ENCODE data around the gene DIAPH3.
A peak's percentile ranks its signal among the peaks of the same experiment; 100 is the strongest.

DIAPH3 gene

DNA sequence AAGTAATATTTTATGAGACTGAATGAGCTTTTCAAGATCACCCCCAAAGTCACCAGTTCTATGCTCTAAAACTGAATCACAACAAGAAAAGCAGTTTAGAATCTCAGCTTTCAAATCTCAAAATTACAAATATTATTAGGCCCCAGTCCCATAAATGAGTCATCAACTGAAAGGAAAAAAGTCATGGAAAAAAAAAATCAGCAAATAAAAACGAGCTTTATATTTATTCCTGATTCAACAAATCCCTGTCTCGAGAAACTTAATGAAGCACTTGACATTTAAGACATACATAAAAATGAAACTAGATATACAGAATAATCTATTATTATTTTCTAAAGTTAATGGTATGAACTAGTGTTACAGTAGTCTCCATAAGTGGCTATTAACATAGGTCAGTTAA, 203.0 kb downstream of the DIAPH3 start:
- DNase-seq = no peak

GRCh38 chr13:59957438-59957837, 206.3 kb downstream of the DIAPH3 start:
- no peak for DNase-seq

DNA sequence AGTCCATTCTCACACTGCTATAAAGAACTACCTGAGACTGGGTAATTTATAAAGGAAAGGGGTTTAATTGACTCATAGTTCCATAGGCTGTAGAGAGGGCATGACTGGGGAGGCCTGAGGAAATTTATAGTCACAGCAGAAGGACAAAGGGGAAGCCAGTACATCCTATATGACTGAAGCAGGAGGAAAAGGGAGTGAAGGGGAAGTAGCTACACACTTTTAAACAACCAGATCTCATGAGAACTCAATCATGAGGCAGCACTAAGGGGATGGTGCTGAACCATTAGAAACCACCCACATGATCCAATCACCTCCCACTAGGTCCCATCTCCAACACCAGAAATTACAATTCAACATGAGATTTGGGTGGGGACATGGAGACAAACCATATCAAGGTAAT, 209.1 kb downstream of the DIAPH3 start:
- DNase-seq = no peak

- DNase-seq = no peak
These were observed 212.7 kb downstream of the DIAPH3 start for GRCh38 chr13:59951011-59951410.

DNA sequence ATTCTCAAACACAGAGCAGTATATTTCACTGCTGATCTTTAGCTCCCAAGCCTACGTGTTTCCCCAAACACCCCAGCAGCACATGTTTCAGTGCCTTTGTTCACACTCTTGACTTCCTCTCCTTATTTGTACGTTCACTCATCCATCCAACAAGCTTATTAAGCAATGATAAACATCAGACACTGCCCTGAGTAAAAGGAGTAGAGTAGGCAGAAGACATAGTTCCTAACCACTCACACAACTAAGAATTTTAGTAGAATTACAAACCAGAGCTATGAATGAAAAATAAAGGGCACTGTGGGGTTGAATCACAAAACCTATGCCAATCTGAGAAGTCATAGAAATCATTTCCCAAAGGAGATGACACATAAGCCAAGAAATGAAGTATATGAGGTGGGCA, 213.5 kb downstream of the DIAPH3 start:
- DNase-seq = no peak

GRCh38 chr13:59948686-59949085, 215.0 kb downstream of the DIAPH3 start:
- DNase-seq = no peak

DNA sequence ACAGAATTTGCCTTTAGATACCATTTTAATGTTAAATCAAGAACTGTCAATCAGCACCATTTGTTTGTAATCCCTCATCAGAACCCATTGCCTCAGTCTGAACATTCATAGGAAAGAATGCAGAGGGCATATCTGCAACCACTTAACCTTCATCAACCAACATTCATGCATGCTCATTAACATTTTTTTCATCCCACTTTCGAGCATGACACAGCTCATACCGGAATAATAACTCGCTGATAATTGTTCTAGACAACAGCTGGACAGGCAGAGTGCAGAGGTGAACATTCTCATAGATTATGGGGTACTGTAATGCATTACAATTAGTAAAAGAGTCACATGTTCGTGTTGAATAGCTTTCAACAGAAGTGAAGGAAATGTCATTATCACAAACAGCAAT, 216.8 kb downstream of the DIAPH3 start:
- DNase-seq = no peak

DNA sequence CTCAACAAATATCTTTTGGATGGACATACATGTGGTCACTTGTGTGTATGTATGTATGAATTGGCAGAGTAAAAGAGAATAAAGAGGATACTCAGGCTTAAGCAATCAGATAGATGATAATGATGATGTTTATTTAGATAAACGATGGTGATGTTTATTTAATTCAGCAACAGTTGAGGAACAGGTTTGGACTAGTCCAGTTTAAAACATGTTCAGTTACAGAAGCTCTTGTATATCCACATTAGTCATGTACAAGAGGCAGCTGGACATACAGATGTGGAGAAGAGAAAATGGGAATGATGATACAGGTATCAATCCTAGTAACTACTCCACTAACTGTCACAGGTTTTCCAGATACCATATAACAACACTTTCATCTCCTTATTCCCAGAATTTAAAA, 232.1 kb downstream of the DIAPH3 start:
- no peak for DNase-seq

DNA sequence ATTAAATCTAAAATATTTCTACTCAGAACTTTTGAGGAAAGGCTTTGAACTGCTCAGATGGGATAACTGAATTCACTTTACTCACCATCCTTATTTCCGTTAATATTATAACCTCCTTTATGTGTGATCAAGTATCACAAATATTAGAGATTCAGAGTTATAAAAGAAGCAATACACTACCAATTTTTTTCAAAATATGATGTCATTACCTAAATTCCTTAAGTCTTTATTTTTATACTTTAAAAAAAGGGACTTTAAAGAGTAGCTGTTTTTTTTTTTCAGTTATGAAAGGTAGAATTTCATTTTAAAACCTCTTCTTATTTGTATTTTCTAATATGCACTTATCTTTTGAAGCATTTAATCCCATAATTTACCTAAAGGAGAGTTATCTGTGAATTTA, 239.5 kb downstream of the DIAPH3 start:
- DNase-seq = no peak

DNA sequence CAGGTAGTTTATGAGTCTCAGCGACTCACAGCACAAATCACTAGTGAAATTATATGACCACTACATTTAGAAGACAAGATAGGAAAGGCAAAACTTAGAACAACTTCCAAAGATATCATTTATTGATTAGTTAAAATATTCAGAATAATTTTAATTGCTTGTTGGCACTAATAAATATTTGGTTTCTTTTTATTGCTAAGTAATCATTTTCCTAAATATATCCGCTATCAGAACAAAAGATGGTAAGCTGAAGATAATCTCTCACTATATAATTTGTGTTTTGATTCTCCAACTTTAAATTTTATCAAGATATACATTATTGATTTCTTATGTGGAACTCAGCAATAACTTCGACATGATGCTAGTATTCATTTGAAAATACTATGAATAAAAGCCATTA, 248.5 kb downstream of the DIAPH3 start:
- DNase-seq = no peak

DNA sequence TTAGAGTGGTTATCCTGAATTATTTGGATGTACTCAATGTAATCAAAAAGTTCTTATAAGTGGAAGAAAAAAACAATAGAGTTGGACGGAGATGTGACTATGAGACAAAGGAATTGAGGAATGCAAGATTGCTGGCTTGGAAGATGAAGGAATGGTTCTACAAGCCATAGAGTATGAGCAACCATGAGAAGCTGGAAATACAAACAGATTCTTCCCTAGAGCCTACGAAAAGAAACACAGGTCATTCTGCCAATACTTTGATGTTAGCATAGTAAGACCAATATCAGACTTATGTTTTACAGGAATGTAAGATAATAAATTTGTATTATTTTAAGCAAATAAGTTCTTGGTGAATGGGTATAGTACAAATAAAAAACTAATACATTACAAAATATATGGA, 249.2 kb downstream of the DIAPH3 start:
- DNase-seq = no peak

DNA sequence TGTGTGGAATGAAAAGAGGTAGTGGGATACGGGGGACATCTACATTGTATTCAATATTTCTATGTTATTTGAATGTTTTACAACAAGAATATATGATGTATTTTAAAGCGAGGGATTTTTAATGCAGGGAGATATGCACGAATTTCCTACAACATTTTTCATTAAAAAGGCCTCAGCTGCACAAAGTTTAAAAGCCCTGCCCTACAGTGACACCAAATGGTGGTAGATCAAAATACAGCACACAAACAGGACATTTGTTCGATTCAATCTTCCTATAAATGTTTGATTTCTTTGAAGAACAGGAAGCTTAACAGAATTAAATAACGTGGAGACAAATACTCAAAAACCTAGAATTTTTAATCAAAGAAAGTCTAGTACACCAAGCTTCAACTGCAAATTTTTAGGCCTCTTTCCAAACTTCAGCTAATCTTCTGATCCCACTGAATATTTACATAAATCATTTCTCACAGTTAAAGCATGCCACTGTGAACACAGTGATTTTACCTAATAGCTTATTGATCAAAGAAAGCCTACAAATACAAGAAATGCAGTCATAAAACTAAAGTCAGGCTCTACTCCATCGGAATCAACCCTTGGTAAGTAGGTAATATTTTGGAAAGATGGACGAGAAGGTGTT, 257.2 kb downstream of the DIAPH3 start:
- peak in 2 of 51 donors; percentile 0 to 13 for DNase-seq

DNA sequence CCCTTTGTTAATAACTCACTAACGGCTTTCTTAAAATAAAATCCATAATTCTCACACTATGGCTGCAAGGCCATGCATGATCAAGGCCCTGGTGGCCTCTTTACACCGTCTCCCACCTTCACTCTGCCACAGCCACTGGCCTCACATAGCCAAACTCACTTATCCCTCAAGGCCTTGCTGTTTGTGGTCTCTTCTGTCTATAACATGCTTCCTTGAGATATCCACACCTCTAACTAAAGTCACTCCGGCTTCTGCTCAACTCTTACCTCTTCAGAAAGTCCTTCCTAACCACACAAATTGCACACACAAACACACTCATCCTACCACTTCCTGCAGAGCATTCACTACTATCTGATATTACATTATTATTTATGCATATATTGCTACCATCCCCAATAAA, 262.5 kb downstream of the DIAPH3 start:
- DNase-seq = no peak

- DNase-seq = no peak
These were observed 265.7 kb downstream of the DIAPH3 start for GRCh38 chr13:59898066-59898465.

GRCh38 chr13:59893266-59893665, 270.5 kb downstream of the DIAPH3 start:
- no peak for DNase-seq

DNA sequence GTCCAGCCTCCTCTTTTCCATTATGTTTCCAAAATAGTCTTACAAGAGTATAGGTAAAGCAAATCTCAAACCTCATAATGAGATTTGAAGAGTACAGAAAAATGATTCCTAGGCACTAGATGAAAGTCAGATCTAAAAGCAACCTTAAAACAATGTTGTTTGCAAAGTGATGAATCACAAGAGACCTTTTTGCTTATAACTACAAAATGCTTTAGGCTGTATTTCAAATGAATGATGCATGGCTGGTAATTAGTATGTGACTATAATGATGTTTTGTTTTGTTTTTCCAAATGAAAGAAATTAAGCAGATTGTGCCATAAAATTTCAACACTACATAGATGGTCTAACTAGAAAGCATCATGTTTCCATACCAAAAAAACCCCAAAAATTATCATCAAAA, 272.7 kb downstream of the DIAPH3 start:
- DNase-seq = no peak

DNA sequence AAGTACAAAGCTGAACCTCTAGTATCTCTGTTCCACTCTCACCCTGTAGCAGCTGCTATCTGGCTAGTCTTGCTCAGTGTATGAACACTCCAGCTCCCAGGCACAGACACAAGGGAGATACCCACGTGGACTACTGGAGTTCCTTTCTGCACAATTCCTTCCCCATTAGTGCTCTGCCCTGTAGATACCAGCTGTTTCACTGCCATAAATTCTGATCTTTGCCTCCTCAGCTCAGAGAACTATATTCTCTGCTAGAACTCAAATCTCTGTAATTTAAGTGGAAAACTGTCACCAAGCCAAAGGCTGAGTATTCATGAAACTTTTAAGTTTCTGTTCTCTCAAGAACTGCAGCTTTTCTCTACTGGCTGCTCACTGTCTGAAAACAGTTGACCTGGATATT, 273.7 kb downstream of the DIAPH3 start:
- no peak for DNase-seq

- no peak for DNase-seq
These were observed 275.3 kb downstream of the DIAPH3 start for GRCh38 chr13:59888408-59888807.

GRCh38 chr13:59885076-59885475, 278.7 kb downstream of the DIAPH3 start:
- no peak for DNase-seq

DNA sequence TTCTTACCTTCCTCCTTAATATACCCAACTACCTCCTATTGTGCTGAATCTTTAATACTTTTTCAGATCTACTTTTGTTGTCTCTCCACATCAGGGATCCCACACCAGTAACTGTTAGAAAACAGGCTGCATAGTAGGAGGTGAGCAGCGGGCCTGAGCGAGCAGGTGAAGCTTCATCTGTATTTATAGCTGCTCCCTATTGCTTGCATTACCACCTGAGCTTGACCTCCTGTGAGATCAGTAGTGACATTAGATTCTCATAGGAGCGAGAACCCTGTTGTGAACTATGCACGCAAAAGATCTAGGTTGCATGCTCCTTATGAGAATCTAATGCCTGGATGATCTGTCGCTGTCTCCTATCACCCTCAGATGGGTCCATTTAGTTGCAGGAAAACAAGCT, 279.8 kb downstream of the DIAPH3 start:
- DNase-seq = no peak

DNA sequence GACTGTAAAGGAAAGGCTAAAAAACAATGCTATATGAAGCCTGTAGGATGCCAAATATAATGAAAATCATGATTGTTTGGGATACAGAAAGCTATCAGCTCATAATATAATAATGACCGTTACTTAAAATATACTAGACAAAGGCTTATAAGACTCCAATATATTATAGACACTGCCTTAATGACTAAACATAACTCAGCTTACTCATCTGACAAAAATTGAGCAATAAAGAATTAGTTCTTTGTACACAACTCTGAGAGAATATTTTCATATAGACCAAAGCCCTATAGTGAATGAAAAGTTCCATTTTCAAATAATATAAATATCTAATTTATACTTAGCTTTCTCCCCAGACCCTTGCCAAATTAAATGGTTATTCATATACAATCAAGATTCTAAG, 283.3 kb downstream of the DIAPH3 start:
- no peak for DNase-seq

DNA sequence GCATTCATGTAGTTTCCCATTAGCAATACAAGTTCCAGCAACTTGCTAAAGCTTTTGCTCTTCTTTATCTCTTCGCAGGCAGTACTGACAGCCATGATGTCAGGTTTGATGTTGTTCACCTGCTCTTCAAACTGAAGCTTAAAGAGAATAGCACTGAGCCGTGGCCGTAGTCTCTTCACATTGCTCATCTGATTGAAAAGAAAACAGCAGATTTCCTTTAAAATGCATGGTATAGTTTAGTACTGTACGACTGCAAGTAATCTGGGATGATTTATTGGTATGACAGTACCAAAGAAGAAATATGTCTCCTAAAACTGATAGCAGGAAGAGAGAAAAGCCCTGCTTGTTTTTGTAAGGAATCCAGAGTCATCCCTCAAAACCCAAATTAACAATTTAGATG, 284.4 kb downstream of the DIAPH3 start:
- DNase-seq = no peak

GRCh38 chr13:59877933-59878332, 285.8 kb downstream of the DIAPH3 start:
- no peak for DNase-seq

DNA sequence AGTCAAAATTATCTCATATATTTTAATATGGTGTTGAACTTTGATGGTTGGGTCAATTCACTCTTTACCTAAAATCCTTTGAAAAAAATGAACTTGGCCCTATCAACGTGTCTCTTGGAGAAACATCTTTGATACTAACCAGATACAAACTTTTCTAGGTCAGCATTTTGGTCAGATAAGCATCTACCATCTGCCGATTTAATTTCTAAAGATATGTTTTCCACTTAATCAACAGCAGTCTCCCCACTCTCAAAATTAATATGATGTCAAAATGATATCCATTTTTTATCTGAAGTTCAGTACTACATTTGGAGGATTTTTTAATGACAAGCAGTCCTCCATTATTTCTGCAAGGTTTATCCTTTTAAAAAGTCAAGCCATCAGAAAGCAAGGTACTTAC, 288.8 kb downstream of the DIAPH3 start:
- no peak for DNase-seq
